Type B pancreatic cell (in vitro differentiated cells): ENCODE measurements around the gene CEP112. TPM values are rescaled to one million over a fixed set of nuclear protein-coding genes. Genes with fewer than 3 reads are reported as not detected.

Experiments used
- DNase-seq: peaks from one replicate; pipeline ENCODE4 v3.0.0; 2021; ENCODE audit warnings: mixed read lengths; ENCODE audit not compliant: unreplicated experiment; ENCODE audit errors: extremely low spot score
- H3K27ac Mint-ChIP-seq: 2 replicates; pipeline ENCODE4 v1.8.0; 2021; ENCODE audit warnings: mild to moderate bottlenecking, mixed read lengths
- H3K27me3 Mint-ChIP-seq: 2 replicates; pipeline ENCODE4 v1.8.0; 2021; ENCODE audit warnings: mixed read lengths
- H3K36me3 Mint-ChIP-seq: 2 replicates; pipeline ENCODE4 v1.8.0; 2021; ENCODE audit warnings: mixed read lengths
- H3K4me1 Mint-ChIP-seq: one replicate; pipeline ENCODE4 v1.8.0; 2021; ENCODE audit warnings: mixed read lengths; ENCODE audit not compliant: unreplicated experiment
- H3K4me3 Mint-ChIP-seq: 2 replicates; pipeline ENCODE4 v1.8.0; 2021; ENCODE audit warnings: mild to moderate bottlenecking, mixed read lengths
- H3K9me3 Mint-ChIP-seq: 2 replicates; pipeline ENCODE4 v1.8.0; 2021; ENCODE audit warnings: mixed read lengths
- CTCF ChIP-seq: fragments of 200-600 bp; sonication (generic); conservative IDR thresholded peaks from 2 replicates; pipeline ENCODE4 v1.5.0; 2021; ENCODE audit warnings: antibody characterized with exemption, mild to moderate bottlenecking
- total RNA-seq: library from RNA; stranded (reverse); gene quantifications from 2 replicates; pipeline ENCODE4 v1.2.1, GENCODE V29; 2021; ENCODE audit warnings: low replicate concordance

The CEP112 gene
- total RNA-seq, 1 donor from 2014 or later: 18.0 TPM

- H3K36me3 Mint-ChIP-seq: no peaks in the 10 kb centered on the region
- no peak for TF ChIP-seq CTCF
- no peak overlapping the region for H3K27ac Mint-ChIP-seq
- peaks cover 5% of the 10 kb centered on the region for H3K4me1 Mint-ChIP-seq
- DNase-seq: no peak
- H3K27me3 Mint-ChIP-seq: no peaks in the 10 kb centered on the region
- H3K9me3 Mint-ChIP-seq: no peaks in the 10 kb centered on the region
- H3K4me3 Mint-ChIP-seq: no peak overlapping the region
Observed at GRCh38 chr17:66129759-66130158, 62.2 kb downstream of the CEP112 start.

- TF ChIP-seq CTCF: no peak
Observed at GRCh38 chr17:66126231-66126630, 65.7 kb downstream of the CEP112 start.

GRCh38 chr17:66123163-66123562, 68.8 kb downstream of the CEP112 start:
- no peak for TF ChIP-seq CTCF
- Mint-ChIP-seq H3K9me3 (no peaks in the 10 kb centered on the region), H3K4me1 (peaks cover 5% of the 10 kb centered on the region), H3K36me3 (peaks cover 19% of the 10 kb centered on the region), H3K27ac (no peak overlapping the region), H3K4me3 (no peak overlapping the region), H3K27me3 (no peaks in the 10 kb centered on the region)
- DNase-seq: no peak

More at GRCh38 chr17:66126231-66126630, 65.7 kb downstream of the CEP112 start:
- Mint-ChIP-seq H3K36me3 (peaks cover 18% of the 10 kb centered on the region), H3K27me3 (no peaks in the 10 kb centered on the region), H3K4me1 (peaks cover 5% of the 10 kb centered on the region), H3K9me3 (no peaks in the 10 kb centered on the region), H3K27ac (no peak overlapping the region), H3K4me3 (no peak overlapping the region)
- DNase-seq: no peak

GRCh38 chr17:66115246-66115645, 76.7 kb downstream of the CEP112 start:
- Mint-ChIP-seq H3K4me3 (no peak overlapping the region), H3K9me3 (peaks cover 5% of the 10 kb centered on the region), H3K4me1 (peaks cover 6% of the 10 kb centered on the region), H3K27ac (no peak overlapping the region), H3K27me3 (no peaks in the 10 kb centered on the region), H3K36me3 (peaks cover 6% of the 10 kb centered on the region)
- no peak for TF ChIP-seq CTCF
- no peak for DNase-seq

GRCh38 chr17:66114609-66115008, 77.3 kb downstream of the CEP112 start:
- Mint-ChIP-seq H3K4me1 (peaks cover 6% of the 10 kb centered on the region), H3K27ac (no peak overlapping the region), H3K36me3 (peaks cover 6% of the 10 kb centered on the region), H3K27me3 (no peaks in the 10 kb centered on the region), H3K9me3 (peaks cover 5% of the 10 kb centered on the region), H3K4me3 (no peak overlapping the region)
- no peak for TF ChIP-seq CTCF
- DNase-seq: no peak

- DNase-seq: no peak
- no peak overlapping the region for H3K4me3 Mint-ChIP-seq
- H3K36me3 Mint-ChIP-seq: peaks cover 20% of the 10 kb centered on the region
- H3K27me3 Mint-ChIP-seq: no peaks in the 10 kb centered on the region
- H3K4me1 Mint-ChIP-seq: no peaks in the 10 kb centered on the region
- no peak overlapping the region for H3K27ac Mint-ChIP-seq
- H3K9me3 Mint-ChIP-seq: peaks cover 5% of the 10 kb centered on the region
- no peak for TF ChIP-seq CTCF
Observed at GRCh38 chr17:66107731-66108130, 84.2 kb downstream of the CEP112 start.
